Stimulated activated effector memory CD8-positive, alpha-beta T cell treated with anti-CD3 and anti-CD28 coated beads, Interleukin-12 subunit alpha, Interleukin-12 subunit beta, amount 100 ng/mL, for 72 hours (primary cell): ENCODE measurements around the gene DZIP1L.
A peak's percentile ranks its signal among the peaks of the same experiment; 100 is the strongest.
"Not testable (repeated sequence)": the region's sequence is repeated elsewhere in the genome, so short reads cannot be mapped to it uniquely, and the experiment has no call there.

Experiments used
- ATAC-seq: fragments of 150-1000 bp; cut with Tn5 transposase; 2 replicates; pipeline ENCODE4 v1.10.0; 2021
- DNase-seq, 2 donors: peaks; one replicate each; pipeline ENCODE4 v3.0.0; 2021 to 2022; ENCODE audit warnings: low spot score in 2 of 2
- H3K27ac Mint-ChIP-seq: one replicate; pipeline ENCODE4 v1.8.0; 2022; ENCODE audit warnings: mild to moderate bottlenecking, mixed read lengths
- H3K36me3 Mint-ChIP-seq: one replicate; pipeline ENCODE4 v1.8.0; 2022; ENCODE audit warnings: mild to moderate bottlenecking, mixed read lengths
- H3K4me1 Mint-ChIP-seq: one replicate; pipeline ENCODE4 v1.8.0; 2022; ENCODE audit warnings: mixed read lengths
- H3K4me3 Mint-ChIP-seq: one replicate; pipeline ENCODE4 v1.8.0; 2022; ENCODE audit warnings: mild to moderate bottlenecking, mixed read lengths
- H3K9me3 Mint-ChIP-seq: one replicate; pipeline ENCODE4 v1.8.0; 2022; ENCODE audit warnings: mixed read lengths

Gene DZIP1L

DNA sequence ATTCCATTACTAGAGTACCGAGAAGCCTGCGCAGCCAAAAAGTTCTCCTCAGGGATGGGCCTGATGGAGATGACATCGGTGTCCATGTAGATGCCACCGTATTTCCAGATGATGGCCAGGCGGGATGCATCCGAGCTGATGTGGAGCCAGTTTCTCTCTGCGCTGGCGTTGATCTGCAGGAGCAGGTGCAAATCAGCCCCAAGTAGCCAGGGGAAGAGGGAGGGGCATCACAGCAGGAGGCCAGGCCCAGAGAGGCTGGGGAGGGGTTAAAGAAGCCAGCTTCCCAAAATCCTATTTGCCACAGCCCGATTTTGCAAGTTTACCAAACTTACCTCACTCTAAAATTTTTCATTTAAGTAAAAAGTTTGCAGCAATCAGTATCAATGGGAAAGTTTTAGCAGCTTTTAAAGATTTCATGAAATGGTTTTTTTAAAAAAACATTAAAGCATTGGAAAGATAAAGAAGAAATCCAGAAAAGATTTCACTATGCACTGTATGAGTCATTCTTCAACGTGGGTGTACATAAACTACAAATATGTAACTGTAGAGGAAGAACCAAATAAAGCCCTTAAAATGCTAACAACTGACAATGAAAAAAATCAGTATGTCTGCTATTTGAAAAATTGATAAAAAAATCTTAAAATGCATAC is 9.4 kb upstream of the DZIP1L start:
- ATAC-seq (no peak), DNase-seq (no peak)
- Mint-ChIP-seq H3K36me3 (no peaks in the 10 kb centered on the region), H3K4me3 (no peak overlapping the region), H3K9me3 (no peaks in the 10 kb centered on the region), H3K27ac (no peak overlapping the region), H3K4me1 (no peaks in the 10 kb centered on the region)

DNA sequence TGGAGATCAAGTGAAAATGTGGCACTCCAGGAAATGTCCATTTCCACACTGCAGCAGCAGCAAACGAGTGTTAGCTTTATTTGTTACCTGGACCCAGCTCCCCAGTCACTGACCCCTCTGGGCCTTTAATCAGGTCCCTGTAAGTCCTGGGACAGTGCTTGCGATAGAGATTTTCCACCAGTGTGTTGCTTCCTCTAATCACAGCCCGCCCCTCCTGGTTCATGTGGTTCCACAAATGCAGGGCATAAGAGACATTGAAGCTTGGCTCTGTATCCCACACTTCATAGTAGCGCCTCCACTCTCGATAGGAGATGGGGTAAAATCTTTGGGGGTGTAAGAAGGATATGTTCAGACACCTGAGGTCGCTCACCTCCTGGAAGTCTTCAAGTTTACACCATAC is 8.8 kb upstream of the DZIP1L start:
- no peaks in the 10 kb centered on the region for H3K9me3 Mint-ChIP-seq
- H3K36me3 Mint-ChIP-seq: no peaks in the 10 kb centered on the region
- ATAC-seq (no peak), DNase-seq (no peak)
- H3K4me3 Mint-ChIP-seq: no peak overlapping the region
- H3K4me1 Mint-ChIP-seq: peaks cover under 1% of the 10 kb centered on the region
- H3K27ac Mint-ChIP-seq: no peak overlapping the region

DNA sequence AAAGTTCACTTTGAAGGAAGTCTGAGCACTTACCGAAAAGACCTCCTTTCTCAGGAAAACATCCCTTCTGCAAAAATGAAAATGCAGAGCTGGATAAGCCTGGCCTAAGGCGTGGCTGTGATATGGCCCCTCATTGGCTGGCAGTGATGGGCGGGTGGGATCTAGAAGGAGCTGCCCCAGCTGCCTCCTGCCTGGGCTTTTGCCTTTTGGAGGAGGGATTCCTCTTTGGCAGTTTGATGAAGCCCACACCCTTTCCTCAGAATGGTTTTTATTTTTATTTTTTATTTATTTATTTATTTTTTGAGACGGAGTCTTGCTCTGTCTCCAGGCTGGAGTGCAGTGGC is 4.0 kb upstream of the DZIP1L start:
- Mint-ChIP-seq H3K4me3 (no peak overlapping the region), H3K4me1 (peaks cover 24% of the 10 kb centered on the region), H3K9me3 (no peaks in the 10 kb centered on the region), H3K27ac (no peak overlapping the region), H3K36me3 (no peaks in the 10 kb centered on the region)
- no peak for ATAC-seq
- no peak for DNase-seq

DNA sequence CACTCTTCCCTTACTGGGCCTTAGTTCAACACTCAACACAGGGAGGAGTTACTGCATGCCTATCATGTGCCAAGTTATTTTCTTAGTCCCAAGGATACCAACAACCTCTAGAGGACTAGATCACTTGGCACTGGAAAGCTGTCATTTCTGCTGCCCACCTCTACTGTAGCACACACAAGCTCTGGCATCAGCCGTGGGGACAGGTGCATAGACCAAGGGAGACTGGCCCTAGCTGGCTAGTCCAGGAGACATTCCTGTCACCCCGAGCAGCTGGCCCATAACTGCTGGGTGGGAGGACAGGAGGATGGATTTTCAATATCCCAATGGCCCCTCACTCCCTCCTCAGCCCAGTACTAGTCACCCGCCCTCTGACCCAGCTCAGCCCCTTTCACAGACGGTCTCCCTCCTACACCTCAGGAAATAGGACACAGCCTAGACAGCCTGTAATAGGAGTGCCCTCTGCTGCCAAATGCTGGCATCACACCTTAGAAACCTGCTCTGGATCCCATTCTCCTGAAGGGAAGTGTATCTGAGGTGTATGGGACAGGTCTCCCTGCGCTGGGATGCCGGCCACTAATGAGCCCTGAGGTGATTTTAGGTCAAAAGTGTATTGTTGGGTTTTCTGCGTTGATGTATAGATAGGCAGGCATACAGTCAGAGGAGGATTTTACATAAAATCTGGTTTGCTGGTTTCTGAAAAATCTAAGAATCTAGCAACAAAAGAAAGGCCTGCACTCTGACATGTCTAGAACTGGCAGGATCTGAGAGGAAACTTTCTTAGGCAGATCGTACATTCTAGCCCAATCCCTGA is 3.4 kb upstream of the DZIP1L start:
- Mint-ChIP-seq H3K36me3 (no peaks in the 10 kb centered on the region), H3K9me3 (no peaks in the 10 kb centered on the region), H3K27ac (no peak overlapping the region), H3K4me1 (peaks cover 25% of the 10 kb centered on the region), H3K4me3 (no peak overlapping the region)
- ATAC-seq (peak; percentile 77), DNase-seq (peak; percentile 26 to 79)

DNA sequence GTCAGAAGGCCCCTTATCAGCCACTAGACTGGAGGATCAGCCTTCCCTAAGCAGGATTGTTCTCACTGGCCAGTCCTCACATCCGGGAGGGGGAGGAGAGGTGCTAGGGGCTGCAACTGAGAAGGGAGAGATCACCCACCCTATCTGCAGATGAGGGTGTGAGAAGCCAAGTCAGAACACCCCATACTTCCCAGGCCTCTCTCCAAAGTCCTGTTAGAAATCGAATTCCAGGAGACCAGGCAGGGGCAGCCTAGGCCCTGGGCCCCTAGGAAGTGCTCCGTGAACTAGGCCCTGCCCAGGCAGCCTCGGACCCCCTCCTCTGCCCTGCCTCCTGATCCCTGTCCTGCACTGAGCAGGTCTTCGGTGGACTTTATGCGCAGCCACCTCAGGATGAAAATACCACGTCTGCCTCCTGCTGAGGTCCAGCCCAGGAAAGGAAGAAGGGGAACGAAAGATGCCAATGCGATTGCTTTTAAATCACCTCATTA is 933 bp downstream of the DZIP1L start:
- no peak overlapping the region for H3K27ac Mint-ChIP-seq
- DNase-seq: no peak
- no peak for ATAC-seq

GRCh38 chr3:138113326-138113725 is 2.1 kb downstream of the DZIP1L start:
- DNase-seq (no peak), ATAC-seq (no peak)
- Mint-ChIP-seq H3K36me3 (no peaks in the 10 kb centered on the region), H3K4me3 (no peak overlapping the region), H3K9me3 (no peaks in the 10 kb centered on the region), H3K4me1 (peaks cover 19% of the 10 kb centered on the region), H3K27ac (no peak overlapping the region)

More for the DNA sequence above, 933 bp downstream of the DZIP1L start:
- Mint-ChIP-seq H3K36me3 (no peaks in the 10 kb centered on the region), H3K4me1 (peaks cover 25% of the 10 kb centered on the region), H3K9me3 (no peaks in the 10 kb centered on the region), H3K4me3 (peak overlapping the region; percentile 69)

DNA sequence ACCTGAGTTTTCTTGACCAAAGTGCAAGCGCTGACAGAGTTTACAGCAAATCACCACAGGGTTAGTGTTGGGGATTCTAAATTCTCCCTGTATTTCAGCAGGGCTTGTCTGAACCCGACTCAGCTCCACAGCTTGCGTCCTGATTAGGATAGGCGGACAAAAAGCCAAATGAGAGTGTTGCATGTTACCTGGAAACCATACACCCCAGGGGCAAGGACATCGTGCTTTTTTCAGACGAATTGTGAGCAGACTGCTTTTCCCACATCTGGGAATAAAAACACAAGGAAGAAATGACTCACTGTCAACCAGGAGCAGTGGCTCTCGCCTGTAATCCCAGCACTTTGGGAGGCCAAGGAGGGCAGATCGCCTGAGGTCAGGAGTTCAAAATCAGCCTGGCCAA is 3.0 kb downstream of the DZIP1L start:
- no peaks in the 10 kb centered on the region for H3K9me3 Mint-ChIP-seq
- H3K27ac Mint-ChIP-seq: no peak overlapping the region
- peaks cover 19% of the 10 kb centered on the region for H3K4me1 Mint-ChIP-seq
- no peak for ATAC-seq
- DNase-seq: no peak
- H3K4me3 Mint-ChIP-seq: no peak overlapping the region
- no peaks in the 10 kb centered on the region for H3K36me3 Mint-ChIP-seq

GRCh38 chr3:138105598-138105997 is 9.8 kb downstream of the DZIP1L start:
- H3K36me3 Mint-ChIP-seq: no peaks in the 10 kb centered on the region
- H3K4me1 Mint-ChIP-seq: no peaks in the 10 kb centered on the region
- no peak overlapping the region for H3K27ac Mint-ChIP-seq
- no peaks in the 10 kb centered on the region for H3K9me3 Mint-ChIP-seq
- no peak overlapping the region for H3K4me3 Mint-ChIP-seq
- ATAC-seq: no peak
- no peak for DNase-seq

DNA sequence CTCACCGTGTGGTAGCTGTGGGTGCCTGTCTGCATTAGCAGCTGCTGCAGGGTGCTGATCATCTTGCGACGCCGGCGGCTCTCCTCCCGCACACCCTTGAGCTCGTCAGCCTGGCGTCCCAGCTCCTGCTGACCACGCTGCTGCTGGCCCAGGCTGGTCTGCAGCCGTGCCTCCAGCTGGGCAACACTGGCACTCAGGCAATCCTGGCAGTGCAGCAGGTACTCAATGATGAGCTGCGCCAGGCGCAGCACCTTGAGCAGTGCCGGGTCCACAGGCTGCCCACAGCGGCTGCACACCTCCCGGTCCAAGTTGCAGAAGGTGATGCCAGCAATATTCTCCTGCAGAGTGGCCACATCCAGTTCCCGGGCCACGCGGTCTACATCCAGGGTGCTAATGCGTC is 11.9 kb downstream of the DZIP1L start:
- Mint-ChIP-seq H3K9me3 (no peaks in the 10 kb centered on the region), H3K27ac (no peak overlapping the region), H3K4me1 (no peaks in the 10 kb centered on the region), H3K4me3 (no peak overlapping the region), H3K36me3 (no peaks in the 10 kb centered on the region)
- no peak for DNase-seq
- ATAC-seq: peak; percentile 27

- H3K27ac Mint-ChIP-seq, H3K36me3 Mint-ChIP-seq, ATAC-seq, H3K9me3 Mint-ChIP-seq, H3K4me1 Mint-ChIP-seq, DNase-seq, H3K4me3 Mint-ChIP-seq: not testable (repeated sequence)
Measured at GRCh38 chr3:138101351-138101940, 14.0 kb downstream of the DZIP1L start.

DNA sequence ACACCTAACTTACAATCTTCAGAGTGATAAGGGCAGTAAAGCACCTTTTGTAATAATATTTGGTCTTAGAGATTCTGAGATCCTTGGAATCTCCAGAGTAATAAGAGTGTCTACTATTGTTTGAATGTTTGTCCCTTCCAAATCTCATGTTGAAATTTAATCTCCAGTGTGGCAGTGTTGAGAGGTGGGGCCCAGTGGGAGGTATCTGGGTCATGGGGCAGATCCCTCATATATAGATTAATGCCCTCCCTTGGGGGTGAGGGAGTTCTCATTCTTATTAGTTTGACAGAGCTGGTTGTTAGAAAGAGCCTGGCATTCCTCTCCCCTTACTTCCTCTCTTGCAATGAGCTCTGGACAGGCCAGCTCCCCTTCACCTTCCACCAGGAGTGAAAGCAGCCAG is 16.0 kb downstream of the DZIP1L start:
- no peak overlapping the region for H3K27ac Mint-ChIP-seq
- ATAC-seq (no peak), DNase-seq (no peak)
- H3K9me3 Mint-ChIP-seq: no peaks in the 10 kb centered on the region
- no peaks in the 10 kb centered on the region for H3K4me1 Mint-ChIP-seq
- H3K36me3 Mint-ChIP-seq: no peaks in the 10 kb centered on the region
- H3K4me3 Mint-ChIP-seq: no peak overlapping the region

- Mint-ChIP-seq H3K9me3 (no peaks in the 10 kb centered on the region), H3K27ac (no peak overlapping the region), H3K36me3 (no peaks in the 10 kb centered on the region), H3K4me3 (no peak overlapping the region), H3K4me1 (no peaks in the 10 kb centered on the region)
- DNase-seq (no peak), ATAC-seq (peak; percentile 39)
Measured at GRCh38 chr3:138097192-138098172, 17.9 kb downstream of the DZIP1L start.

DNA sequence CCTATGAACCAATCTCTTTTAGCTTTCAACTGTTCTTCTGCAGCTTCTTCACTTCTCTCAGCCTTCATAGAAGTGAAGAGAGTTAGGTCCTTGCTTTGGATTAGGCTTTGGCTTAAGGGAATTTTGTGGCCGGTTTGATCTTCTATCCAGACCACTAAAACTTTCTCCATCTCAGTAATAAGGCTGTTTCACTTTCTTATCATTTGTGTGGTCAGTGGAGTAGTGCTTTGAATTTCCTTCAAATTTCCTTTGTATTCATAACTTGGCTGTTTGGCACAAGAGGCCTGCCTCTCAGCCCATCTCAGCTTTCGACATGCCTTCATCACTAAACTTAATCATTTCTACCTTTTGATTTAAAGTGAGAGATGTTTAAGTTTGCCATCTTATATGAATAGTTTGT is 21.7 kb downstream of the DZIP1L start:
- Mint-ChIP-seq H3K27ac (no peak overlapping the region), H3K36me3 (no peaks in the 10 kb centered on the region), H3K4me3 (no peak overlapping the region), H3K9me3 (no peaks in the 10 kb centered on the region), H3K4me1 (no peaks in the 10 kb centered on the region)
- ATAC-seq: no peak
- DNase-seq: no peak

GRCh38 chr3:138092023-138092422 is 23.4 kb downstream of the DZIP1L start:
- DNase-seq (no peak), ATAC-seq (no peak)
- Mint-ChIP-seq H3K4me3 (no peak overlapping the region), H3K4me1 (no peaks in the 10 kb centered on the region), H3K27ac (no peak overlapping the region), H3K36me3 (no peaks in the 10 kb centered on the region), H3K9me3 (no peaks in the 10 kb centered on the region)

- Mint-ChIP-seq H3K36me3 (no peaks in the 10 kb centered on the region), H3K27ac (no peak overlapping the region), H3K4me3 (no peak overlapping the region), H3K4me1 (no peaks in the 10 kb centered on the region), H3K9me3 (no peaks in the 10 kb centered on the region)
- no peak for ATAC-seq
- DNase-seq: no peak
Measured at GRCh38 chr3:138089091-138089490, 26.3 kb downstream of the DZIP1L start.
